NCI-H1694 (cell line): ENCODE measurements around the gene WWOX.

Experiments used
- DNase-seq: peaks from one replicate; lab custom pipeline; 2025; lab: John Stamatoyannopoulos, UW

WWOX gene

DNA sequence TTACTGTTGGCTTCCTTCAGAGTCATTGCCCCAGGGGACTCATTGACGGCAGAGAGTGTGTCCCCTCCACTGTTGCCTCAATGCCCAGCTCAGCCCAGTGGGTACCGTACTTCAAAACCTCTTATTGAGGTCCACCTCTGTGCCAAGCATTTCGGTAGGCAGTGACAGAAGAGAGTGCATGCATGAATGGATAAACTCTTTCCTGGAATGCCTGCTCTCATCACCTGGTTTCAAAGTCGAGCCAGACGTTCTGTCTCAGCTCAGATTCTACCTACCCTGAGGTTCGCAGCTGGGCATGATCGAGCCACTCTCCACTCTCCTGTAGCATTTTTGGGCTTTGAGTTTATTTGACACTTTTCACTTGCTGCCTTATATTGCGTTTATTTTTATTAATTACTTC lies 854.1 kb downstream of the WWOX start:
- DNase-seq, result no peak

DNA sequence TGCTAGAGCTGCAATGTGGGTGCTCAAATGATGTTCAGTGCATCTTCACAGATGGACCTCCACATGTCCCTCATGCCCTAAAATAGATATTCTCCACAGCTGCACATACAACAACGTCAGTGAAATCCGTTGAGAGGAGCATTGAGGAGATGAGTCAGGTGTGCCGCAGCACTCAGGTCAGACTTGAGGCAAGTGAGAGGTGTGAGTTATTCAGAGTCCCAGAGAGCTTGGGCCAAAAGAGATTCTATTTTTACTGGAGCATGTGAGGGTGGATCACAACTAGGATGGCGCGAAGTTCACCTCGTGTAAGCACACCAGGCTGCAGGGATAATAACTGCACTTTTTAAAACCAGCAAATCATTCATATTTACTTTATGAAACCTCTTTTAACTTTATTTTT lies 855.8 kb downstream of the WWOX start:
- no peak for DNase-seq

DNA sequence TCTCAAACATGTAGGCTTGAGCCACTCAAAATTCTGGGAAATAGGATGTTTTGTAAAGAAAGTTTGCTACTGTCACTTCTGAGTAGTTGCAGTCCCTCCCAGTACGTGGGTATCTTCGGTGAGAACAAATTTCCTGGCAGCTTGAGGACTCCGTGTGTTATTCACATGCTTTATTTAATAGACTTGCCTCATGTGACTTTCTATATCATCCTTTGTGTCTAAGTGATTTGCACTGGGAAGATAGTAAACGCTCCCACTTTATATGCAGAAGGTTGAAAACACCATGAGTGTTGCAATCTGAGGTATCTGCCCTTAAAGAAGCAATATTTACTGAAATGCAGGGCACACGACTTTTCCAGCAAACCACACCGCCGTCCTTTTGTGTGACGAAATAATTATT lies 857.4 kb downstream of the WWOX start:
- DNase-seq, result no peak

DNA sequence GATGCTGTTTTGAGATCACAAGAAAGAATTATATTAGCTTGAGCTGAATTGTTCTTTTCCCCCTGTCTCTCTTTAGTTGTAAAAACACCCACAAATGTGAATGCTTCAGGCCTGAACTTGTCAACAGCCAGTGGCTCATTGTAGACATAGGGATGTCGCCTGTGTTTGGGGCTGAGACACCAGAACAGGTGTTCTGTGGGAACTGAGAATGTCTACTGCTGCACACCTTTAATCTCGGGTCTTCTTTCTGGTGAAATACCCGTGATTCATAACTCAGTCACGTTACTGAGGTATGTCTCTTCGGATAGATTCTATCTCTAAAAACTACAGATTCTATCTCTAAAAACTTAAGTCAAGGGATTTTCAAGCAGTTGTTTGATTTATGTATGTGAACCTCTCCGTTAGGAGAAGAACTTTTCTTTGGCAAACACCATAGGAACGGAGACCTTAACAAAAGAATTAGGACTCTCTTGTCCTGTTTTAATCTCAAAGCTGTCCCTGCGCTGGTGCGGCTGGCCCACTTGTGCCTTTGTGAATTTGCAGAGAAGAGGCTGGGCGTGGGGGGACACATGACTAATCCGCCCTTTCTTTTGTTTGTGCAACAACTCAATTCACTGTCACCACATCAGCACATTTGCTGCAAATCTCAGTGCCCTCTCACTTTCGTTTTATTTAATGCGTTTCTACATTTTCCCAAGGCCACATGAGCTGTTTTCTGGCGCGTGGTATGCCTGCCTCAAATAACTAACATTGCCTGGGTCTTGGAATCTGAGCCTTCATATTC lies 858.1 kb downstream of the WWOX start:
- no peak for DNase-seq

DNA sequence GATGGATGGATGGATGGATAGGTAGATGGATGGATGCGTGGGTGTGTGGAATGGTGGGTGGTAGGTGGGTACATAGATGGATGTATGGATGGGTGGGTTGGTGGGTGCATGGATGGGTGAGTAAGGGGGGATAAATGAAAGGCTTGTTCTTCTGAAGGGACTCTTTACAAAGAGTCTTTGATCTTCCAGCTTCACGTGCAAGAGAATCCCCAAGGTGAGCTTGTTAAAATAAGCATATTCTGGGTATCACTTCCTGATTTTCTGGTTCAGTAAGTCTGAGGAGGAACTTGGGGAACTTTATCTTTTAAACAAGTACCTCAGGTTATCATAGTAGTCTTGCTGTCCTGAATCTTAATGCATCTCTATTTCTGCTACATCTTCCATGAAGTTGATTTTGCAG lies 862.0 kb downstream of the WWOX start:
- DNase-seq, result no peak

DNA sequence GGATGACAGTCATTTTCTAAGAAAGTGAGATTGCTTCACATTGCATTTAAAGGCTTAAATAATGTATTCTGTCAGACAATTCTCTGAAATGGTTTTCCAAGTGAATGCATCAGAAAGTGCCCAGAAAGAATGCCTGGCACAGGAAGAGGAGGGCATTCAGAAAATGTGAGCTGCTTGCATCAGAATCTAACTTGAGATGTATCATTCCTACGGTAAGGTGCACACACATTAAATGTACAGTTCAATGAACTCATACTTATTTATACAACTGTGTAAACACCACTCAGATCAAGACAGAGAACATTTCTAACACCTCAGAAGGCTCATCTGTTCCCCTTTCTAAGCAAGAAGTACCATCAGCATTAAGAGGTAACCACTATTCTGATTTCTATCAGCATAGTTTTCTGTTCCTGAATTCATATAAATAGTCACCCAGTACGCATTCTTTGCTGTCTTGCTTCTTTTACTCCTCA lies 863.0 kb downstream of the WWOX start:
- no peak for DNase-seq

DNA sequence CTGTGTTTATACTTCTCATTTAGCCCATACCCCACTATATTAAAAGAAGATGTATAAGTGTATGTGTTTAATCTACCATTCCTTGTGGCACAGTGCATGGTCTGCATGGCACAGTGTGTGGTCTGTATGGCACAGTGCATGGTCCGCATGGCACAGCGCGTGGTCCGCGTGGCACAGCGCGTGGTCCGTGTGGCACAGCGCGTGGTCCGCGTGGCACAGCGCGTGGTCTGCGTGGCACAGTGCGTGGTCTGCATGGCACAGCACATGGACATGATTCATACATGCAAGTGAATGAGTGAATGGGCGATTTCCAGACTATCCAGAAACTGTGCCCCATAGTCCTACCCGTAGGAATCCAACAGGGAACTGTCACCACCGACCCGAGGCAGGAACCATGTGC lies 868.5 kb downstream of the WWOX start:
- no peak for DNase-seq

DNA sequence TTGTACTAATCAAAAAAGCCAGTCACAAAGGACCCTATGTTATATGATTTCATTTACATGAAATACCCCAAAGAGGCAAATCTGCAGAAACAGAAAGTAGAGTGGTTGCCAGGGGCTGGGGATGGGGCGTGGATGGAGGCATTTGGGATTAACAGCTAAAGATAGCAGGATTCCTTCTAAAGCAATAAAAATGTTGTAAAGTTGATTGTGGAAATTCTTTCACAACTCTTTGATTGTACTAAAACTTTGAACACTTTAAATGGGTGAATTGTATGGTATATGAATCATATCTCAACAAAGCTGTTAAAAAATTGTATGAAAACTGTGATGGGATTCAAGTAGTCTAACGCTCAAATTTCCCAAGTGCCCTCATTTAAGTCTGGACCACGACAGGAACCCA lies 870.3 kb downstream of the WWOX start:
- DNase-seq, result no peak

DNA sequence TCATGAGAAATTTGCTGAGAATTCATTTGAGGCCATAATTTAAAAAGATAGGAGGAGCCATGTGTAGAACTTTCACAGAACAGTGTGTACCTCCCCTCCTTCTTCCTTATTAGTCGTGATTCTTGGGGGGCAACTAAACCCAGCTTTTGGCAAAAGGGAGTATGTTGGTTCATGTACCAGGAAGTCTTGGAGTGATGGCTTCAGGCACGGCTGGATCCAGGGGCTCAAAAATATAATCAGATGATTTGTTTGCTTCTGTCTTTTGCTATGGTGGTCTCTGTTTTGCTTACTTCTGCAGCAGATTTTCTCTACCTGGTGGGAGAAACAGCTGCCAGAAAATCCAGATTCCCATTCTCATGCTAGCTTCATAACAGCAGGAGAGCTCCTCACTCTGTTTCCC lies 871.2 kb downstream of the WWOX start:
- no peak for DNase-seq

DNA sequence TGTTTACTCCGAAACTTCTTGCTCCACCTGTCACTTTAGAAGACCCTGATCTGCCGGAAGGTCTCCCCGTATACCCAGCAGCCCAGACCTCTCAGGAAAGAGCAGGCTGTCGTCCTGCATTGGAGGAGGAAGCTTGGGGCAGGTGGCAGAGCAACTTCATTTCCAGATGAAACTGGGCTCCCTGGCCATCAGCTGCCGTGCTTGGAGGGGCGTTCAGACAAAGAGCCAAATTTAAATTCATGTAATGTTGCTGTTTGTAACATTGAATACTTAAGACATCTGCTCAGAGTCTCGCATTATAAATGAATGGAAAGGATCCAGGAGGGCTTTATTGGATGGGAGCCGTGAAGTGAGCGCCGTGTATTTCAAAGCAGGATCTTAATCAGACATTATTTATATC lies 872.6 kb downstream of the WWOX start:
- no peak for DNase-seq

DNA sequence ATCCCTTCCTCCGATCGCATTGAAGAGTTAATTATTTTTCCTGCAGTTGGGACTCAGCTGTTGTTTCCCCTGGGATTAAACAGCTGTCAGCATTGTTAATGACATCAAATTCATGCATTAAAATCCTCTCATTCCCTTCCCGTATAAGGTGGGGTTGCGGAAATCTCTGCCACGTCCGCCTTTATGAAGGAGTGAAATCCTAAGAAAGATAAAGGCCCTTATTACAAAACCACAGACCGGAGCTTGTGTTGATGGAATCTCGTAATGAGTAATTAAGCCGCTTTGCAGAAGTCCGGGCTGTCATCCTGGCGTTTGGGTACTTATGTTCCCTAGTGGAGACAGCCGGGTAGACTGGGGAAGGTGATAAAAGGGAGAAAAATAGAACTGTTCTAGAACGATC lies 873.5 kb downstream of the WWOX start:
- peak; percentile 16 for DNase-seq

DNA sequence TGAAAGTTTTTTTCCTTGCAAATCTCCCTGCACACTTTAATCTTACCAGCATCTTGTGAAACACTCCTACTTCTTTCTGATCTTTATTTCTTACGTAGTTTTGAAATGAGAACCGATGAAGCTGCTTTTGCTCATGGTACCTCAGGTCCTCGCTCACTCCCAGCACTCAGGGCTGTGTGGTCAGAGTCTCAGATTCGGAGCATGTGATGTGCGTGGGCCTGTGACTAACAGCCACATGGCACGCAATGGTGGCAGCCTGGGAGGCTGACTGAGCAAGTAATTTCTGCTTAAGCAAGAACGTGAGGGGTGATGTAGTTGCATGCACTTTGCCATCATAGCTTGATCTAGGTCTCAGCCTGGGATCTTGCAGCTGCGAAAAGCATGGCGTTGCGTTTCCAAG lies 876.8 kb downstream of the WWOX start:
- DNase-seq, result no peak

DNA sequence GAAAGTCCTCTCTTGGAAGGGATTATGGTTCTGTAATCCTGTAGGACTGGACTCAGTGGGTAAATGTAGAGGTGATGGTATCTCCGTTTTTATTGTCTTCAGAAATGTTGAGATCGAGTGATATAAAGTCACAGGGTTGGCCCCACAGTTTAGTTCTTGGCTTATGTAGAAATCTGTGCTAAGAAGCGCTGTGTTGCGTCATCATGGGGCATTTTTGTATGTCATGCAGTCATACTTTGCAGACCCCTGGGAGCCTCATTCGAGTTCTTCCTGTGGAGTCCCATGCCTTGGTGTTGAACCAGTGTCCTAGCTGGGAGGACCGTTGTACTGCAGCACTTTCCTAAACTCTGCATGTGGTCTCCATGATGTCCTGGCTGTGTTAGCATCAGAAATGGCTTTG lies 881.4 kb downstream of the WWOX start:
- no peak for DNase-seq

DNA sequence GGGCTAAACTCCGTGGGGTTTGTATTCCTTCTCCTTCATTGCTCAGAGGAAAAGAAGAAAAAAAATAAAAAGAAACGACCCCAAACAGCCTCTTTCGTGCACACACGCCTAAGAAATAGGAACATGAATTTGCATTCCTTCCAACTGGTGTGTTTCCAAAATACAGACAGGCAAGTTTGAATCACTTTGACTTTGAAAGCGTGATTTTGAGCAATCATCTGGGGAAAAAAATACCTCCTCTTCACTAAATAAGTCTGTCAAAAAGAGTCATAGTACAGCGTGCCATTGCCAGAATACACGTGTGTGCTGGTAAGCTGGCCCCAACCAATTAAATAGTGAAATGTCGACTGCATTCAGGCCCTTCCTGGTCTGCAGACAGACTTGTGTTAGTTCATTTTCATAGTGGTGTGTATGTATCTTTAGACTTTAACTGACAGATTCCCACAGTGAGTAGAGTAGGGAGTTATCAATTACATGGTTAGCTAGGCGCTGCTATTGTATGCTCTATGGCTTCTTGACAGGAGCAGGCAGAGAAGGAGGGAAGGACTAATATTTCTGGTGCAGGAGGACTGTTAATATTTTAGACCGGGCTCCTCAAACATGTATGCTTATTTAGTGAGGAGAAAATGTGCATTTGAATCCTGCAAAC lies 882.8 kb downstream of the WWOX start:
- DNase-seq, result no peak

DNA sequence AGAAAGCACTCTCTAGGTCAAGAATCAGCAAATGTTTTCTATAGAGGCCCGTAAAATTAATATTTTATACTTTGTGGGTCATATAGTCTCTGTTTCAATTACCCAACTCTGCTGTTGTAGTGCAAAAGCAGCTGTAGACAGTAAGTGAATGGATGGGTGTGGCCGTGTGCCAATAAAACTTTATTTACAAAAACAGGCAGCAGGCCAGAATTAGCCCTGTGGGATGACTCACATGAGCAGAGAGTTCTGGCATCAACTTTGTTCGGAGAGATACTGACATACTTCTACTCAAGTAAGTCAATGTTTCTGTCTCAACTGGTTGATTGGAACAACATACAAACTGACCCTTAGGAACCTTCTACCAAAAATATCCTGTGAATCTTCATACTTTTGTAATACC lies 884.9 kb downstream of the WWOX start:
- DNase-seq, result no peak

DNA sequence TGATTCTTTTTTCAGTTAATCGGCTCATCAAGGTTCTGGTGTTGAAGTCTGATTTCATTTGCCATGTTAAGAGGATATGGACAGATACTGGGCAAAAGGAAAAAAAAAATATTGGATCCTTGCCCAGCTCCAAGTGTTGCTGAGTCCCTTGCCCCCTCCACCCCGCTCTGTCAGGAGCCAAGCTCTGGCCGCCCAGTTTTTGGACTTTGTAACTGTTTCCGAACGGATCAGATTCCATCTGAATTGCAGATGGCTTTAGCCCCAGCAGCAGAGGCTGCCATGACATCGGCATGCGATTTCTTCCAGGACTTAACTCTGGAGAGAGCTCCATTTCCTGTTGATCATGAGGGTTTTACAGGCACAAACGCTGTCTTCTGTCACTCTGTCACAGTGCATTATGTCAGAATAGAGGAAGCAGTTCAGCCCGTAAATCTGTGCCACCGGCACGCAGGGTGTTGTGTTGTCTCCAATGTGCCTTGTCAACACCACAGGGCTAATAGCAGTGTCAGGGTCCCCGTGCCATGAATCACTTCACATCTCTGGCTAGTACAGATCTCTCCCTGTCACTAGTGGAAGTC lies 885.5 kb downstream of the WWOX start:
- DNase-seq, result no peak

DNA sequence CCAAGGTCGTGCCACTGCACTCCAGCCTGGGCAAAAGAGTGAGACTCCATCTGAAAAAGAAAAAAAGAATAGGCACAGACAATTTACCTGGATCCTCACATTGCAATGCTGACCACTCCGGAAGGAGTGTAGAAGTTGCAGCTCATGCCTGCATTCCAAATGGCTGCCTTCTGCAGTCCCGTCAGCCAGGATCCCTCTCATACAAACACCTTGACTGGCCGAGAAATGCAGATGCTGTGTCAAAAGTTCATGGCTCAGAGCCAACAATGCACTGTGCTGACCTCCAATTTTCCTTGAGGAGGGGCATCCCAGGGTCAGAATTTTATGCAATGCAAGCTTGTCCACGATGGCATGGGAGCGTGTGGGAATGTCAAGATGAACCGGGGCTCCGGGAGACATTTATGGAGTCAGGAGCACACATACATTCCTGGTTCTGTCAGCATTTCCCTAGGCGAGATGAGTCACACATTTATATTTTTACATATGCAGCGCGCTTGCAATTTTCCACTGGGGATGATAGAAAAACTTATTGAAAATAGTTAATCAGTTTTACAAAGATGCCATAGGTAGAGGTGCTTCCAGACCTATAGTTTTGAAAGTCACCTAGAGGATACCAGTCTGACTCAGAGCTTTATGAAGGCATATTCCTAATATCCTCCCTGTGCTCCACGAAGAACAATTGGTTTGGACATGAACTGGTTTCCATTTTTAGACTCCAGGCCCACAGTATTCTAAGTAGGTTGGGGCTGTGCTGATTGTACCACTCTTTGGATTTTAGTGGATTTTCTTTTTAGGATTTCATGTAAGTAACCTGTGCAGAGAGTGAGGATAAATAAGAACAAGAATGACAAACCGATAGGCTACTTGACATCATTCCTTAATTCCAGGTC lies 886.5 kb downstream of the WWOX start:
- no peak for DNase-seq

DNA sequence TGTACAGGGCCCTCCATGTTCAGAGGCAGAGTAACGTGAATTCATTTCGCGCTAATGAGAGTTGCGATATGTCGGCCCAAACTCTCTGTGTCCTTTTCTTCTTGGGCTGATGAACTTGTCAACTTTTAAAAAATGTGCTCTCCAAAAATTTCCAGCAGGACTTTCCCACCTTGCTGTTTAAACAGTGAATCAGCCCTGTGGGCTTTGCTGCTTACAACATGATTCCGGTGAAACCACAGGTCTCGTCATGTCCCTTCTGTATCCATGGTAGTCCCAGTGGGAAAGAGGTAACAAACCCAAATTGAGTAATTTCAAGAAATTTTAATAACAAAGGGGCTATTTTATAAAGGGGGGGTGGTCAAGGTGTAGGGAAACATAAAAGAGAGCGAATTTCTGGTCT lies 888.2 kb downstream of the WWOX start:
- no peak for DNase-seq

DNA sequence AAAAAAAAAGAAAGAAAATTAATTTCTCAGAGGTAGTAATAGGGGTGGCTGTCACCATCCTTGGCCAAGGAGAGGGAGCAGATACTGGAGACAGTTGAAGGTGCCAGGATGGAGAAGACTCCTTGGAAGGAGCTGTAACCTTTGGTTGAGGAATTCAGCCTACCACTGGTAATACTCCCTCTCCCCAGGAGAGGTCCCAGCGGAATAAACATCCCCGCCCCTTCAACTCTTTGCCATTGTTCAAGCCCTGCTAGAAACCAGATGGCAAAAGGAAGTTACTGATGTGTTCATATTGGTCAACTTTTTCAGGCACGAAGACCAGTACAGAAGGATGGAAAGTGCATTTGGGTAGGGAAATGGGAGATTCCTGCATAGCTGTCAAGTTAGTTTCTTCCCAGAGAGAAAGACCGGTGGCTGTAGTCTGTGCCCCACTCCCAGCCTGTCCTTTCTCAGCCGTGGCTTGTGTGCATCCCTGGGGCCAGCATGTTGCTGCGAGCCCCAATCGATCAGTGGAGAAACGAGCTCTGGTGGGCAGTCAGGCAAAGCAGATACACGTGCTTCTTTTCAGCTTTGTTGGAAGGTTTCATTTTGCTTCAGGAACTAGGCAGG lies 889.0 kb downstream of the WWOX start:
- no peak for DNase-seq

DNA sequence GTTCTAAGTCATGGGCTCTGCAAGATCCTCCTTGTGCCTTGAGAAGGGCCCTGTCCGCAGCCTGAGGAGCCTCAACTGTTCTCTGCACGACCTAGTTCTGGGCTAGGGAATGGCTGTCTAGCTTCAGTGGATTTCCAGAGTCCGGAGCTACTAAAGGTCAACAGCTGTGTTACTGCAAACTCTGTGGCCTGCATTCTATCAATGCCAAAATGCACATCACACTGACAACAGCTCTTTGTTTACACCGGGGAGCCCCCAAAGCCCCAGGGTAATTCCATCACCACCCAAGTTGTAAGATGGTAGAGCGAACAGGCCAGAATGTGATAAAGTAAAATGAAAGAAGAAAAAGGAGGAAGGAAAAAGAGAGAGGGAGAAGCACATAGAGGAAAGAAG lies 890.9 kb downstream of the WWOX start:
- DNase-seq, result no peak

DNA sequence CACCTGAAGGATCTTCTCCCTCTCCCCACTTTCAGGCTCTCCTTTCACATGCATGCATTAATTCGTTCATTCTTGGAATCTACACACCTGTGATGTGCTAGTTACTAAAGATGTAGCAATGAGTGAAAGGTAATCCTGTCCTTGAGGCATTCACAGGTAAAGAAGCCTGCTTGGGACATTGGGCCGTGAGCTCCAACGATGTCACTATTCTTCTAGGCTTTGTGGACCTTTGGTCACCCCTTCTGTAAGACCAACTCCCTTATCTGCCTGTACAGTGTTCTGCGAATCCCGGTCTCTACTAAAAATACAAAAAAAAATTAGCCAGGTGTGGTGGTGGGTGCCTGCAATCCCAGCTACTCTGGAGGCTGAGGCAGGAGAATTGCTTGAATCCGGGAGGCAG lies 892.5 kb downstream of the WWOX start:
- no peak for DNase-seq

DNA sequence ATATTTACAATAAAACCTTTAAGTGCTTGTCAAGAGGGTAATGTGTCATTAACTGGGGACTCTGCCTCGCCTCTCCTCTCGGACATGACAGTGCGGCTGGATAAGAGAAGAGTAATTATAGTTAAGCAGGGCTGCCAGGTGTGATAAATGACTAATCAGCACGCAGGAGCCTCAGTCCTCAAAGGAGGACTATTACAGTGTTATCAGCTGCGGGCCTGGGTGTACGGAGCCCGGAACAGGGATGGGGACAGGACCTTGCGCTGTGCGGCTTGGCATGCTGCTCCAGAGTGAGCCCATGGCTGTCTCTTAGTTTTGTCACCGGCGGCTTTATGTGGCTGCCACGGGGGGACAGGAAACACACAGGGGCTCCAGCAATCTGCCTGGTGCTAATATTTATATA lies 893.9 kb downstream of the WWOX start:
- no peak for DNase-seq
